IPS-18c (cell line): ENCODE results near the gene CYSRT1.

Source experiments
- H3K4me3 ChIP-seq: 2 replicates; pipeline ENCODE4 v1.7.0; 2013; ENCODE audit warnings: low read depth, mild to moderate bottlenecking, low read length, moderate library complexity; ENCODE audit not compliant: insufficient read depth
- H3K9me3 ChIP-seq: one replicate; pipeline ENCODE4 v1.6.1; 2013; ENCODE audit warnings: mild to moderate bottlenecking, low read length, moderate library complexity; ENCODE audit not compliant: control insufficient read depth, insufficient read depth

The CYSRT1 gene

GRCh38 chr9:137267933-137268355, 43.0 kb downstream of the CYSRT1 start:
- no peaks in the 10 kb centered on the region for H3K9me3 ChIP-seq
- no peak overlapping the region for H3K4me3 ChIP-seq

GRCh38 chr9:137268538-137269201, 43.7 kb downstream of the CYSRT1 start:
- H3K4me3 ChIP-seq = no peak overlapping the region
- H3K9me3 ChIP-seq = no peaks in the 10 kb centered on the region

GRCh38 chr9:137269231-137269772, 44.3 kb downstream of the CYSRT1 start:
- no peak overlapping the region for H3K4me3 ChIP-seq
- no peaks in the 10 kb centered on the region for H3K9me3 ChIP-seq

GRCh38 chr9:137270929-137271695, 46.1 kb downstream of the CYSRT1 start:
- H3K4me3 ChIP-seq = no peak overlapping the region
- H3K9me3 ChIP-seq = no peaks in the 10 kb centered on the region

GRCh38 chr9:137271696-137272076, 46.7 kb downstream of the CYSRT1 start:
- no peak overlapping the region for H3K4me3 ChIP-seq
- H3K9me3 ChIP-seq = no peaks in the 10 kb centered on the region

DNA sequence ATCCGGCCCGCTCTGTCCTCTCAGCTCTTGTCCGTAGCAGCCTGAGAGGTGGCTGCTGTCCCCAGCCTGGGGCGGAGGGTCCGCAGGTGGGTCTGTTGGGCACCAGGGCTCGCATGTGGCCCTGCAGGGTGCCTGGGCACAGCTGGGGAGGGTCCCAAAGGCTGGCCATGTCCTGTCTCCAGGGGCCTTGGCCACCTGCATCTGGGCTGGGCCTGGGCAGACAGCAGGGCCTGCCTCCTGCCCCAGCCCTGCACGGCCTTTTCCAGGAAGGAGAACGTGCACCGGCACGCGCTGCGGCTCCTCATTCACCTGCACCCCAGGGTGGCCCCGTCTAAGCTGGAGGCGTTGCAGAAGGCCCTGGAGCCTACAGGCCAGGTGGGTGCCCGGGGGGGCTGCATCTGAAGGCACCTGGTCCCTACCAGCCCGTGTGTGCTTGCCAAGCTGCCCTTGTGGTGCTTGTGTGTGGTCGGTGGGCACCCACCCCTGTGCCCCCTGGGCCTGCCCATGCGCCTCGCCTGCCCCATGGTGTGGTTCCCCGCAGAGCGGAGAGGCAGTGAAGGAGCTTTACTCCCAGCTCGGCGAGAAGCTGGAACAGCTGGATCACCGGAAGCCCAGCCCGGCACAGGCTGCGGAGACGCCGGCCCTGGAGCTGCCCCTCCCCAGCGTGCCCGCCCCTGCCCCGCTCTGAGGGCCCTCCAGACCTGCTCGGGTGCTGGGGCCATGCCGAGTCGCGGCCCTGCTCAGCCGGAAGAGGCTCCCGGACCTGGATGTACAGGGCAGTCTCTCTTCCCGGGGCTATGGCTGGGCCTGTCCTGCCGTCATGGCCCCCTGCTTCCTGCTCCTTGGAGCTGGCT, 47.5 kb downstream of the CYSRT1 start:
- Histone ChIP-seq H3K9me3 (no peaks in the 10 kb centered on the region), H3K4me3 (no peak overlapping the region)

- Histone ChIP-seq H3K4me3 (no peak overlapping the region), H3K9me3 (no peaks in the 10 kb centered on the region)
These were observed 48.1 kb downstream of the CYSRT1 start for GRCh38 chr9:137273095-137273490.

GRCh38 chr9:137273611-137274320, 48.8 kb downstream of the CYSRT1 start:
- Histone ChIP-seq H3K9me3 (no peaks in the 10 kb centered on the region), H3K4me3 (no peak overlapping the region)

- Histone ChIP-seq H3K4me3 (no peak overlapping the region), H3K9me3 (no peaks in the 10 kb centered on the region)
These were observed 50.2 kb downstream of the CYSRT1 start for GRCh38 chr9:137275203-137275587.
